HG03045 (cell line): Measurements from ENCODE around the gene STIL.
"Not testable (repeated sequence)": the region's sequence is repeated elsewhere in the genome, so short reads cannot be mapped to it uniquely, and the experiment has no call there.

ENCODE experiments used
- ATAC-seq: cut with Tn5 transposase; IDR thresholded peaks from one replicate; pipeline ENCODE4 v1.9.1; 2021; ENCODE audit warnings: mild to moderate bottlenecking, moderate library complexity; ENCODE audit not compliant: unreplicated experiment

The STIL gene

GRCh38 chr1:47323599-47324031 is 9.7 kb upstream of the STIL start:
- no peak for ATAC-seq

- ATAC-seq, result not testable (repeated sequence)
Observed at GRCh38 chr1:47319968-47320367, 6.0 kb upstream of the STIL start.

- ATAC-seq, result no peak
Observed at GRCh38 chr1:47317841-47318240, 3.9 kb upstream of the STIL start.

- ATAC-seq, result no peak
Observed at GRCh38 chr1:47309427-47309826, 4.5 kb downstream of the STIL start.

- ATAC-seq, result no peak
Observed at GRCh38 chr1:47302472-47302871, 11.5 kb downstream of the STIL start.

- no peak for ATAC-seq
Observed at GRCh38 chr1:47298025-47298699, 15.8 kb downstream of the STIL start.

GRCh38 chr1:47295579-47295978 is 18.4 kb downstream of the STIL start:
- ATAC-seq, result no peak

GRCh38 chr1:47294863-47295262 is 19.1 kb downstream of the STIL start:
- ATAC-seq, result not testable (repeated sequence)

- ATAC-seq, result not testable (repeated sequence)
Observed at GRCh38 chr1:47288116-47288515, 25.8 kb downstream of the STIL start.

GRCh38 chr1:47280142-47280541 is 33.8 kb downstream of the STIL start:
- ATAC-seq, result no peak

GRCh38 chr1:47276850-47277249 is 37.1 kb downstream of the STIL start:
- no peak for ATAC-seq

GRCh38 chr1:47275811-47276210 is 38.1 kb downstream of the STIL start:
- ATAC-seq, result not testable (repeated sequence)

GRCh38 chr1:47265529-47265928 is 48.4 kb downstream of the STIL start:
- not testable (repeated sequence) for ATAC-seq

GRCh38 chr1:47262787-47263413 is 51.0 kb downstream of the STIL start:
- ATAC-seq, result no peak

- no peak for ATAC-seq
Observed at GRCh38 chr1:47257224-47257623, 56.7 kb downstream of the STIL start.

- ATAC-seq, result no peak
Observed at GRCh38 chr1:47252795-47253194, 61.2 kb downstream of the STIL start.

- no peak for ATAC-seq
Observed at GRCh38 chr1:47252369-47252768, 61.6 kb downstream of the STIL start.

- ATAC-seq, result no peak
Observed at GRCh38 chr1:47249755-47250154, 64.2 kb downstream of the STIL start.

GRCh38 chr1:47244339-47244862 is 69.5 kb downstream of the STIL start:
- ATAC-seq, result no peak

GRCh38 chr1:47243910-47244309 is 70.0 kb downstream of the STIL start:
- ATAC-seq, result no peak

GRCh38 chr1:47241114-47242113 is 72.5 kb downstream of the STIL start:
- no peak for ATAC-seq
